ENCODE data around the gene SOBP.

DNA sequence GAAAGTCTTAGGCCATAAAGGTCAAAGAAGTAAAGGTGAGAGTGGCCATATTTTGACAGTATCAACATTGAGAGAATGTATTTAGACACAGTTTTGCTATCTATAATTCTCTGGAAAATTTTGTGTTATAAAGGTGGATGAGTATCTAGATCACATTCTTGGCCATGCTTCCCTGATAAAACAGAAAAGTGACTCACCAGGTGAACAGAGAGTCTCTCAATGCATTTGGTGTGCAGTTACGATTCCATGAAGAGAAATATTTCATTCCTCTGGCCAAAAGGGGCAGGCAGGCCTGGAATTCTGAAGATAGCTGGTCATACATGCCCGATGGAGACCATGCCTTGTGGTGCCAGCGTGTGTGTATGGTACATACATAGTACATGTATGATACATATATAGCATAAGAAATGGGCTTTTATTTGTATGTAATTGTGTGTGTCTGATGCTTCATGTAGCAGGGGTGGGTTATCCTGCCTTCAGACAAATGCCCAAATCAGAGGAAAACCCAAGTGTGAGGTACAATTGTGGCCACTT lies 164.0 kb downstream of the SOBP start:
- no peak for TF ChIP-seq EZH2 (IDR thresholded peaks at IDR 0.05; ENCODE audit: low read length, missing control alignments)
- TF ChIP-seq, protein P1, sequence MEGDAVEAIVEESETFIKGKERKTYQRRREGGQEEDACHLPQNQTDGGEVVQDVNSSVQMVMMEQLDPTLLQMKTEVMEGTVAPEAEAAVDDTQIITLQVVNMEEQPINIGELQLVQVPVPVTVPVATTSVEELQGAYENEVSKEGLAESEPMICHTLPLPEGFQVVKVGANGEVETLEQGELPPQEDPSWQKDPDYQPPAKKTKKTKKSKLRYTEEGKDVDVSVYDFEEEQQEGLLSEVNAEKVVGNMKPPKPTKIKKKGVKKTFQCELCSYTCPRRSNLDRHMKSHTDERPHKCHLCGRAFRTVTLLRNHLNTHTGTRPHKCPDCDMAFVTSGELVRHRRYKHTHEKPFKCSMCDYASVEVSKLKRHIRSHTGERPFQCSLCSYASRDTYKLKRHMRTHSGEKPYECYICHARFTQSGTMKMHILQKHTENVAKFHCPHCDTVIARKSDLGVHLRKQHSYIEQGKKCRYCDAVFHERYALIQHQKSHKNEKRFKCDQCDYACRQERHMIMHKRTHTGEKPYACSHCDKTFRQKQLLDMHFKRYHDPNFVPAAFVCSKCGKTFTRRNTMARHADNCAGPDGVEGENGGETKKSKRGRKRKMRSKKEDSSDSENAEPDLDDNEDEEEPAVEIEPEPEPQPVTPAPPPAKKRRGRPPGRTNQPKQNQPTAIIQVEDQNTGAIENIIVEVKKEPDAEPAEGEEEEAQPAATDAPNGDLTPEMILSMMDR (conservative IDR thresholded peaks at IDR 0.05 in 1 of 2, IDR thresholded peaks at IDR 0.05 in 1 of 2; ENCODE audit: low read depth in 1 of 2, low read length in 2 of 2) = no peak
